ENCODE data around the gene STEAP4.

The STEAP4 gene

DNA sequence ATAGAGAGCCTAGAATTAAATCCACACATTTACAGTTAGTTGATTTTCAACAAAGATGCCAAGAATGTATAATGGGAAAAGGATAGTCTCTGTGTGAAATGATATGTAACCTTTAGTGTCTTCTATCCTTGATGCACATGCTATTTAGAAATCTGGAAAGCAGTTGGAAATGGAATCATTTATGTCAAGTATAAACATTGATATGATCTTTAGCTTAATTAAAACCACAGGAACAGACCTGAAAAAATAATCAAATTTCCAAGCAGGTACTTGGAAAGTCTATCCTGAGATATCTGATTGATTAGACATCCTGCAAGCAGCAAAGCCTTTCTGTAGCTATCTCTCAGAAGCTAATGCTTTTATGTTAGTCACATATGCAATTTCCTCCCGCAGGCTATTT is 62.4 kb downstream of the STEAP4 start:
- no peak overlapping the region for H3K4me3 ChIP-seq (ENCODE audit: low read length)
- TF ChIP-seq, protein P1, sequence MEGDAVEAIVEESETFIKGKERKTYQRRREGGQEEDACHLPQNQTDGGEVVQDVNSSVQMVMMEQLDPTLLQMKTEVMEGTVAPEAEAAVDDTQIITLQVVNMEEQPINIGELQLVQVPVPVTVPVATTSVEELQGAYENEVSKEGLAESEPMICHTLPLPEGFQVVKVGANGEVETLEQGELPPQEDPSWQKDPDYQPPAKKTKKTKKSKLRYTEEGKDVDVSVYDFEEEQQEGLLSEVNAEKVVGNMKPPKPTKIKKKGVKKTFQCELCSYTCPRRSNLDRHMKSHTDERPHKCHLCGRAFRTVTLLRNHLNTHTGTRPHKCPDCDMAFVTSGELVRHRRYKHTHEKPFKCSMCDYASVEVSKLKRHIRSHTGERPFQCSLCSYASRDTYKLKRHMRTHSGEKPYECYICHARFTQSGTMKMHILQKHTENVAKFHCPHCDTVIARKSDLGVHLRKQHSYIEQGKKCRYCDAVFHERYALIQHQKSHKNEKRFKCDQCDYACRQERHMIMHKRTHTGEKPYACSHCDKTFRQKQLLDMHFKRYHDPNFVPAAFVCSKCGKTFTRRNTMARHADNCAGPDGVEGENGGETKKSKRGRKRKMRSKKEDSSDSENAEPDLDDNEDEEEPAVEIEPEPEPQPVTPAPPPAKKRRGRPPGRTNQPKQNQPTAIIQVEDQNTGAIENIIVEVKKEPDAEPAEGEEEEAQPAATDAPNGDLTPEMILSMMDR (IDR thresholded peaks at IDR 0.05; ENCODE audit: insufficient read depth, low read depth, low read length, missing control alignments): no peak
- no peak for DNase-seq (ENCODE audit: low read depth)

- peak; percentile 73 for DNase-seq (ENCODE audit: low read depth)
- H3K4me3 ChIP-seq (ENCODE audit: low read length): no peak overlapping the region
- TF ChIP-seq, protein P1 (IDR thresholded peaks at IDR 0.05; ENCODE audit: insufficient read depth, low read depth, low read length, missing control alignments): peak; percentile 82
These were observed 63.3 kb downstream of the STEAP4 start for GRCh38 chr7:88243345-88243909.

GRCh38 chr7:88239852-88240251 is 66.8 kb downstream of the STEAP4 start:
- DNase-seq (ENCODE audit: low read depth): no peak
- TF ChIP-seq, protein P1 (IDR thresholded peaks at IDR 0.05; ENCODE audit: insufficient read depth, low read depth, low read length, missing control alignments): no peak
- no peak overlapping the region for H3K4me3 ChIP-seq (ENCODE audit: low read length)

DNA sequence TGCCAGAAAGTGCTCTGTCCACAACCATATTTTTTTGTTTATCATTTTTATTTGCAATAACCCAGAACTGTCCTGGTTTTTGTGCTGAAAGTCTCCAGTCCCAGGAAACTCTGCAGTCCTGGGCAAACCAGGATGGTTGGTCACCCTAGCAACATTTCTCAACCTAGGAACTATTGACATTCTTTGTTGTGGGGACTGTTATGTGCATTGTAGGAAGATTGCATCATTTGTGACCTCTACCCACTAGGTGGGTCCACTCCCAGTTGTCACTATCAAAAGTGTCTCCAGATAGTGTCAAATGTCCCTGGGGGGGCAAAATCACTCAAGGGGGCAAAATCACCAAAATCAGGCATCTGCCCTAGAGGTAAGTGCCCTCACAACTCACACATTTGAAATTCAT is 72.9 kb downstream of the STEAP4 start:
- no peak overlapping the region for H3K4me3 ChIP-seq (ENCODE audit: low read length)
- DNase-seq (ENCODE audit: low read depth): no peak
- TF ChIP-seq, protein P1 (IDR thresholded peaks at IDR 0.05; ENCODE audit: insufficient read depth, low read depth, low read length, missing control alignments): no peak

DNA sequence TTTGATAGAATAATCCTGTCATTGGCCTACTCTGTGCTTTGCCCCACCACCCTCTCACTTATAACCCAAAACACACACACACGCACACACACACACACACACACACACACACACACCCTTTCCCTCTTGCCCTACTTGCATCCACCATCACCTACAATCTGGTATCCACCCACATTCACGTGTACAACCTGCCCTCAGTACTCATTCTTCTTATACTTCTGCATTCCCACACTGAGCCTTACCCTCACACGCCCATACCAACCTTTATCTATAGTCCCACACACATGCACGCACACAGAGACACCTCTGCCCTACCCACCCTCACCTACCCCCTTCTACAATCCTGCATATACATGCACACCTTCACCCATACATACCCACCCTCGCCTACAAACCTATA is 76.0 kb downstream of the STEAP4 start:
- DNase-seq (ENCODE audit: low read depth): no peak
- H3K4me3 ChIP-seq (ENCODE audit: low read length): no peak overlapping the region
- TF ChIP-seq, protein P1 (IDR thresholded peaks at IDR 0.05; ENCODE audit: insufficient read depth, low read depth, low read length, missing control alignments): no peak

- no peak overlapping the region for H3K4me3 ChIP-seq (ENCODE audit: low read length)
- TF ChIP-seq, protein P1 (IDR thresholded peaks at IDR 0.05; ENCODE audit: insufficient read depth, low read depth, low read length, missing control alignments): no peak
- no peak for DNase-seq (ENCODE audit: low read depth)
These were observed 77.2 kb downstream of the STEAP4 start for GRCh38 chr7:88229302-88229995.

Data from epithelial cell of esophagus (primary cell).